H9 (cell line): Measurements from ENCODE around the gene HPCAL1. TPM values are rescaled to one million over a fixed set of nuclear protein-coding genes. Genes with fewer than 3 reads are reported as not detected.

Experiments used
- DNase-seq: peaks from one replicate; pipeline ENCODE4 v3.0.0-alpha.2; 2017
- H2AFZ ChIP-seq: one replicate; pipeline ENCODE4 v1.6.1; 2013; ENCODE audit warnings: mild to moderate bottlenecking, low read length, control low read depth, moderate library complexity
- H2AK5ac ChIP-seq: 2 replicates; pipeline ENCODE4 v1.6.1; 2013; ENCODE audit warnings: low read length, control low read depth, mixed read lengths; ENCODE audit not compliant: insufficient read length
- H2BK120ac ChIP-seq: one replicate; pipeline ENCODE4 v1.6.1; 2013; ENCODE audit warnings: low read depth, mild to moderate bottlenecking, low read length, control low read depth, inconsistent platforms; ENCODE audit not compliant: poor library complexity, severe bottlenecking
- H2BK12ac ChIP-seq: 2 replicates; pipeline ENCODE4 v1.6.1; 2013; ENCODE audit warnings: low read length, control low read depth, mixed read lengths, low read depth; ENCODE audit not compliant: insufficient read length
- H2BK15ac ChIP-seq: 2 replicates; pipeline ENCODE4 v1.6.1; 2013; ENCODE audit warnings: low read depth, low read length, control low read depth
- H2BK20ac ChIP-seq: one replicate; pipeline ENCODE4 v1.6.1; 2013; ENCODE audit warnings: low read depth, mild to moderate bottlenecking, low read length, control low read depth, inconsistent platforms; ENCODE audit not compliant: poor library complexity, severe bottlenecking
- H2BK5ac ChIP-seq: 2 replicates; pipeline ENCODE4 v1.6.1; 2013; ENCODE audit warnings: low read length, control low read depth, mixed read lengths; ENCODE audit not compliant: insufficient read length
- H3K14ac ChIP-seq: 2 replicates; pipeline ENCODE4 v1.6.1; 2013; ENCODE audit warnings: low read length, control low read depth; ENCODE audit not compliant: insufficient read depth
- H3K18ac ChIP-seq: 2 replicates; pipeline ENCODE4 v1.6.1; 2013; ENCODE audit warnings: low read depth, mild to moderate bottlenecking, mixed read lengths, low read length, control low read depth; ENCODE audit not compliant: insufficient read length
- H3K23ac ChIP-seq: 2 replicates; pipeline ENCODE4 v1.6.1; 2013; ENCODE audit warnings: low read length, control low read depth, mixed read lengths, low read depth; ENCODE audit not compliant: insufficient read length
- H3K23me2 ChIP-seq: 2 replicates; pipeline ENCODE4 v1.6.1; 2013; ENCODE audit warnings: low read depth, mild to moderate bottlenecking, mixed read lengths, low read length, control low read depth; ENCODE audit not compliant: insufficient read length, poor library complexity, severe bottlenecking
- H3K27ac ChIP-seq: 2 replicates; pipeline ENCODE4 v1.5.1; 2013; ENCODE audit warnings: low read length, control low read depth, mixed read lengths, low read depth; ENCODE audit not compliant: insufficient read length
- H3K27me3 ChIP-seq: 2 replicates; pipeline ENCODE4 v1.6.1; 2013; ENCODE audit warnings: low read length, control low read depth, inconsistent platforms; ENCODE audit not compliant: insufficient read depth
- H3K4ac ChIP-seq: 2 replicates; pipeline ENCODE4 v1.6.1; 2013; ENCODE audit warnings: low read depth, mild to moderate bottlenecking, control low read depth, inconsistent platforms, low read length, moderate library complexity
- H3K4me1 ChIP-seq: 2 replicates; pipeline ENCODE4 v1.6.1; 2013; ENCODE audit warnings: low read length, control low read depth, inconsistent platforms; ENCODE audit not compliant: insufficient read depth
- H3K4me2 ChIP-seq: 2 replicates; pipeline ENCODE4 v1.6.1; 2013; ENCODE audit warnings: low read length, control low read depth, mixed read lengths; ENCODE audit not compliant: insufficient read length, insufficient read depth
- H3K56ac ChIP-seq: 2 replicates; pipeline ENCODE4 v1.6.1; 2013; ENCODE audit warnings: low read depth, mild to moderate bottlenecking, mixed read lengths, low read length, control low read depth; ENCODE audit not compliant: insufficient read length
- H3K79me1 ChIP-seq: 2 replicates; pipeline ENCODE4 v1.6.1; 2013; ENCODE audit warnings: low read depth, mild to moderate bottlenecking, moderate library complexity, low read length, control low read depth, inconsistent platforms; ENCODE audit not compliant: insufficient read depth, poor library complexity, severe bottlenecking
- H3K79me2 ChIP-seq: 2 replicates; pipeline ENCODE4 v1.6.1; 2013; ENCODE audit warnings: low read length, control low read depth, inconsistent platforms; ENCODE audit not compliant: insufficient read depth
- H3K9ac ChIP-seq: 2 replicates; pipeline ENCODE4 v1.6.1; 2013; ENCODE audit warnings: low read length, control low read depth, mixed read lengths; ENCODE audit not compliant: insufficient read length; ENCODE audit errors: extremely low read depth
- H3K9me3 ChIP-seq: one replicate; pipeline ENCODE4 v1.6.1; 2013; ENCODE audit warnings: low read depth, low read length, inconsistent platforms; ENCODE audit not compliant: control insufficient read depth
- H3T11ph ChIP-seq: one replicate; pipeline ENCODE4 v1.6.1; 2013; ENCODE audit warnings: mild to moderate bottlenecking, low read length, control low read depth, inconsistent platforms
- H4K20me1 ChIP-seq: one replicate; pipeline ENCODE4 v1.6.1; 2013; ENCODE audit not compliant: control insufficient read depth, insufficient read length, insufficient read depth
- H4K5ac ChIP-seq: 2 replicates; pipeline ENCODE4 v1.6.1; 2013; ENCODE audit warnings: low read depth, mild to moderate bottlenecking, mixed read lengths, low read length, control low read depth; ENCODE audit not compliant: insufficient read length
- H4K8ac ChIP-seq: replicated peaks from 2 replicates; pipeline ENCODE4 v1.6.1; 2013; ENCODE audit warnings: low read length, control low read depth, mixed read lengths, low read depth; ENCODE audit not compliant: insufficient read length
- H4K91ac ChIP-seq: 2 replicates; pipeline ENCODE4 v1.6.1; 2013; ENCODE audit warnings: low read depth, mild to moderate bottlenecking, moderate library complexity, mixed read lengths, low read length, control low read depth; ENCODE audit not compliant: insufficient read length
- H3K27ac Mint-ChIP-seq, 3 experiments: 2 replicates in 2 of 3; 3 replicates in 1 of 3; pipeline ENCODE4 v1.8.0; 2020 to 2021; ENCODE audit warnings: mixed read lengths in 3 of 3, mild to moderate bottlenecking in 1 of 3, moderate library complexity in 1 of 3
- H3K27me3 Mint-ChIP-seq: 2 replicates; pipeline ENCODE4 v1.8.0; 2021; ENCODE audit warnings: low read depth, mild to moderate bottlenecking, moderate library complexity, mixed read lengths
- H3K36me3 Mint-ChIP-seq, 3 experiments: 2 replicates in 2 of 3; 3 replicates in 1 of 3; pipeline ENCODE4 v1.8.0; 2020 to 2021; ENCODE audit warnings: low read depth in 3 of 3, mixed read lengths in 3 of 3; ENCODE audit not compliant: insufficient read depth in 1 of 3
- H3K4me1 Mint-ChIP-seq, 2 experiments: 2 replicates each; pipeline ENCODE4 v1.8.0; 2020; ENCODE audit warnings: mixed read lengths in 2 of 2
- H3K4me3 Mint-ChIP-seq, 2 experiments: 2 replicates in 1 of 2; 3 replicates in 1 of 2; pipeline ENCODE4 v1.8.0; 2020 to 2021; ENCODE audit warnings: mild to moderate bottlenecking in 2 of 2, mixed read lengths in 2 of 2, moderate library complexity in 1 of 2
- H3K9me3 Mint-ChIP-seq, 2 experiments: 2 replicates in 1 of 2; 3 replicates in 1 of 2; pipeline ENCODE4 v1.8.0; 2020; ENCODE audit warnings: mild to moderate bottlenecking in 2 of 2, mixed read lengths in 2 of 2, moderate library complexity in 1 of 2
- CTCF ChIP-seq: fragments of 200-600 bp; sonication (generic); conservative IDR thresholded peaks from 3 replicates; pipeline ENCODE4 v1.8.0; 2021; ENCODE audit warnings: antibody characterized with exemption, mild to moderate bottlenecking
- WGBS: extraction: QIAGEN DNeasy Blood & Tissue Kit; methylation state at CpG from one replicate; pipeline ENCODE4 v1.1.7; 2013; ENCODE audit warnings: missing lambda C conversion rate, low lambda C conversion rate, mixed read lengths; ENCODE audit not compliant: insufficient read length; ENCODE audit errors: extremely low coverage; 5-methylcytosine and 5-hydroxymethylcytosine counted together
- total RNA-seq: library from RNA; stranded (reverse); gene quantifications from 2 replicates; pipeline ENCODE4 v1.2.1, GENCODE V29; 2021

HPCAL1 gene
- total RNA-seq, 1 experiment from 2014 or later, result 4.7 TPM

GRCh38 chr2:10425699-10426098, 123.0 kb downstream of the HPCAL1 start:
- no peak overlapping the region for H3K4ac ChIP-seq
- no peak overlapping the region for H4K5ac ChIP-seq
- no peak overlapping the region for H2BK5ac ChIP-seq
- no peaks in the 10 kb centered on the region for H3K27me3 ChIP-seq
- H2BK20ac ChIP-seq, result no peak overlapping the region
- H3T11ph ChIP-seq, result no peak overlapping the region
- no CpG with 5 or more reads among the region's 10 CpGs for WGBS
- no peak overlapping the region for H3K56ac ChIP-seq
- H2BK120ac ChIP-seq, result no peak overlapping the region
- H3K23me2 ChIP-seq, result no peaks in the 10 kb centered on the region
- Mint-ChIP-seq H3K4me3 (no peak overlapping the region), H3K36me3 (no peaks in the 10 kb centered on the region), H3K27ac (peak overlapping the region in 1 of 3 experiments; percentile 18; a peak in 1 of 7 replicates), H3K9me3 (no peaks in the 10 kb centered on the region), H3K27me3 (peaks cover 1% of the 10 kb centered on the region), H3K4me1 (peaks cover 3 to 7% of the 10 kb centered on the region in 2 experiments; a peak in 3 of 4 replicates)
- H3K23ac ChIP-seq, result no peak overlapping the region
- no peaks in the 10 kb centered on the region for H4K20me1 ChIP-seq
- H3K9me3 ChIP-seq, result no peaks in the 10 kb centered on the region
- H3K4me1 ChIP-seq, result no peaks in the 10 kb centered on the region; the same call in 1 of the 2 replicates
- no peak for DNase-seq
- no peaks in the 10 kb centered on the region for H3K79me2 ChIP-seq
- no peaks in the 10 kb centered on the region for H3K79me1 ChIP-seq
- no peak overlapping the region for H3K14ac ChIP-seq
- H4K8ac ChIP-seq, result no peak overlapping the region
- H2AFZ ChIP-seq, result no peak overlapping the region
- H4K91ac ChIP-seq, result no peak overlapping the region
- H3K4me2 ChIP-seq, result no peak overlapping the region
- no peak overlapping the region for H2AK5ac ChIP-seq
- no peak overlapping the region for H2BK15ac ChIP-seq
- no peak overlapping the region for H3K27ac ChIP-seq
- no peak overlapping the region for H3K18ac ChIP-seq
- no peak for TF ChIP-seq CTCF
- no peak overlapping the region for H2BK12ac ChIP-seq
- no peak overlapping the region for H3K9ac ChIP-seq
